CD4-positive, alpha-beta memory T cell (primary cell): ENCODE data around the gene EEPD1. TPM values are rescaled to one million over a fixed set of nuclear protein-coding genes. Genes with fewer than 3 reads are reported as not detected.
"Not testable (repeated sequence)": the region's sequence is repeated elsewhere in the genome, so short reads cannot be mapped to it uniquely, and the experiment has no call there.

Experiments
- CTCF ChIA-PET: fragments of 350-600 bp; sonication (Branson Sonifier 250); formaldehyde crosslinking; loops from one replicate; lab custom pipeline; 2021; ENCODE audit warnings: inconsistent platforms; ENCODE audit not compliant: partially characterized antibody; lab: Charles Lee
- POLR2A ChIA-PET: fragments of 350-600 bp; sonication (Branson Sonifier 250); formaldehyde crosslinking; loops from one replicate; lab custom pipeline; 2021; ENCODE audit not compliant: partially characterized antibody; lab: Charles Lee
- DNase-seq, 5 donors: peaks; one replicate each; pipeline versions ENCODE4 v3.0.0 to v3.0.0-alpha.2; 2020 to 2022; ENCODE audit warnings: mixed read lengths in 1 of 5
- H3K27ac ChIP-seq: one replicate; pipeline ENCODE4 v1.7.0; 2013; ENCODE audit warnings: low read depth, low read length
- H3K27me3 ChIP-seq: 2 replicates; pipeline ENCODE4 v1.7.0; 2013; ENCODE audit warnings: mild to moderate bottlenecking, low read length, moderate library complexity; ENCODE audit not compliant: insufficient read depth
- H3K36me3 ChIP-seq: 2 replicates; pipeline ENCODE4 v1.7.0; 2013; ENCODE audit warnings: mild to moderate bottlenecking, low read length, moderate library complexity; ENCODE audit not compliant: insufficient read depth
- H3K4me1 ChIP-seq: 2 replicates; pipeline ENCODE4 v1.7.0; 2013; ENCODE audit warnings: mild to moderate bottlenecking, low read length, moderate library complexity; ENCODE audit not compliant: insufficient read depth
- H3K4me3 ChIP-seq, 2 donors: one replicate each; pipeline ENCODE4 v1.7.0; 2013; ENCODE audit warnings: low read length in 2 of 2, mild to moderate bottlenecking in 1 of 2
- H3K9me3 ChIP-seq, 2 donors: one replicate each; pipeline ENCODE4 v1.7.0; 2013; ENCODE audit warnings: low read length in 2 of 2, control low read depth in 1 of 2; ENCODE audit not compliant: control insufficient read depth in 1 of 2
- H3K27ac Mint-ChIP-seq, 7 donors: one replicate each; pipeline ENCODE4 v1.8.0; 2020 to 2021; ENCODE audit warnings: mixed read lengths in 7 of 7, mild to moderate bottlenecking in 6 of 7, inconsistent platforms in 3 of 7, moderate library complexity in 3 of 7
- H3K27me3 Mint-ChIP-seq, 2 donors: one replicate each; pipeline ENCODE4 v1.8.0; 2020 to 2021; ENCODE audit warnings: mixed read lengths in 2 of 2
- H3K36me3 Mint-ChIP-seq, 2 donors: one replicate each; pipeline ENCODE4 v1.8.0; 2020 to 2021; ENCODE audit warnings: mixed read lengths in 2 of 2, inconsistent platforms in 1 of 2, mild to moderate bottlenecking in 1 of 2
- H3K4me1 Mint-ChIP-seq, 4 donors: one replicate each; pipeline ENCODE4 v1.8.0; 2020 to 2021; ENCODE audit warnings: mixed read lengths in 4 of 4, mild to moderate bottlenecking in 1 of 4
- H3K4me3 Mint-ChIP-seq, 8 donors: one replicate each; pipeline ENCODE4 v1.8.0; 2020 to 2021; ENCODE audit warnings: mixed read lengths in 8 of 8, mild to moderate bottlenecking in 7 of 8, moderate library complexity in 6 of 8, inconsistent platforms in 3 of 8
- H3K9me3 Mint-ChIP-seq, 8 donors: one replicate each; pipeline ENCODE4 v1.8.0; 2020 to 2021; ENCODE audit warnings: mixed read lengths in 8 of 8, mild to moderate bottlenecking in 5 of 8, inconsistent platforms in 3 of 8, moderate library complexity in 1 of 8
- intact Hi-C: fragments of 100-400 bp; cut with micrococcal nuclease; formaldehyde crosslinking; loops from one replicate; pipeline ENCODE4 v1.15.1; 2023
- polyA plus RNA-seq, 2 donors: library from polyadenylated mRNA; unstranded; fragments of 300-500 nt; fragmentation: Illumina TruSeq; gene quantifications; one replicate each; pipeline ENCODE4 v1.2.3, GENCODE V29; 2021
- total RNA-seq, 2 experiments: library from RNA; stranded (reverse); gene quantifications; one replicate each; pipeline ENCODE4 v1.2.3, GENCODE V29; 2021

Gene EEPD1
- total and polyA plus RNA-seq, 4 experiments from 2014 or later = 6.3 to 63.0 (median 25.2) TPM

DNA sequence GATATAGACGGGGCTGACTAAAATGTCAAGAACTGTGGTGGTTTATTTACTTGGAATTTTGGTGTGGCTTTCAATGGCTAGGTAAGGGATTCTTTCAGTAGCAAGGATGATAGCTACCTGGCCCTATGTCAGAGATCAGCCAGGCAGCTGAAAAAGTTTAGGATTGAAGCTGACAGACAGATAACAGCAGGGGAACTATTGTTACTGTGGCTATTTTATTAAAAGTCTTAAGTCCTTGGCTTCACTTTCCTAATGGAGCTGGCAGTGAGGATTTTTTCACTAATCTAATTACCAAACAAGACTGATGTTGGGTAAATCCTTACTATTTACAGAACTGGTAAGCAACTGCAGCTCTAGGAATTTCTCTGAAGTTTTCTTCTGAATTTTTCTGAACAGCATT is 164.2 kb downstream of the EEPD1 start:
- ChIA-PET CTCF (interaction anchor here (0.6 to 5.6 kb wide), 11 partner anchors 9 to 1524 kb away, joined by 3 to 56 read pairs (median 4); a partner anchor contains a TSS), POLR2A (no interaction called here)
- H3K4me1 Mint-ChIP-seq = peaks cover 2 to 6% (median 5%) of the 10 kb centered on the region in 4 donors
- peaks cover 2% of the 10 kb centered on the region for H3K4me1 ChIP-seq
- intact Hi-C loops = no loop called here
- no peaks in the 10 kb centered on the region for H3K9me3 Mint-ChIP-seq
- H3K27me3 ChIP-seq = no peaks in the 10 kb centered on the region
- H3K36me3 ChIP-seq = no peaks in the 10 kb centered on the region
- no peak overlapping the region for H3K4me3 ChIP-seq
- H3K9me3 ChIP-seq = no peaks in the 10 kb centered on the region
- H3K4me3 Mint-ChIP-seq = no peak overlapping the region
- H3K27ac ChIP-seq = no peak overlapping the region
- H3K27ac Mint-ChIP-seq = no peak overlapping the region
- DNase-seq = no peak
- no peaks in the 10 kb centered on the region for H3K36me3 Mint-ChIP-seq
- peaks cover 0 to 4% of the 10 kb centered on the region in 2 donors for H3K27me3 Mint-ChIP-seq

DNA sequence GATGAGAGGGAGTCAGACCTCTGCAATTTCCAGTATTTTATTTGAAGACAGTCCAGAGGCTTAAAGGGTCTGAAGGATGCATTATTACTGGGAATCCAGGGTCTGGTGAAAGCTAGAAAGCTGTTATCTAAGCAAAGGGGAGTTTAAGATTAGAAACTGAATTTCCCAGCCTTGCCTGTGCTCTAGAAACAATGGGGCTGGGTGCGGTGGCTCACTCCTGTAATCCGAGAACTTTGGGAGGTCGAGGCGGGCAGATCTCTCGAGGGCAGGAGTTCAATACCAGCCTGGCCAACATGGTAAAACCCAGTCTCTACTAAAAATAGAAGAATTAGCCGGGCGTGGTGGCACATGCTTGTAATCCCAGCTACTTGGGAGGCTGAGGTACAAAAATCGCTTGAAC is 165.1 kb downstream of the EEPD1 start:
- H3K27me3 ChIP-seq = no peaks in the 10 kb centered on the region
- intact Hi-C loops = loop anchor here (2.0 kb wide), 1 partner anchor 401 kb away; no protein-coding TSS in a partner anchor
- Mint-ChIP-seq H3K4me3 (no peak overlapping the region), H3K27ac (no peak overlapping the region), H3K9me3 (no peaks in the 10 kb centered on the region), H3K36me3 (no peaks in the 10 kb centered on the region), H3K4me1 (no peaks in the 10 kb centered on the region), H3K27me3 (peaks cover 0 to 6% of the 10 kb centered on the region in 2 donors)
- no peaks in the 10 kb centered on the region for H3K9me3 ChIP-seq
- no peak overlapping the region for H3K4me3 ChIP-seq
- H3K36me3 ChIP-seq = no peaks in the 10 kb centered on the region
- CTCF ChIA-PET = interaction anchor here (0.9 to 5.6 kb wide), 18 partner anchors 9 to 864 kb away, joined by 3 to 56 read pairs (median 6); a partner anchor contains a TSS
- POLR2A ChIA-PET = no interaction called here
- no peak for DNase-seq
- H3K4me1 ChIP-seq = no peaks in the 10 kb centered on the region
- H3K27ac ChIP-seq = no peak overlapping the region

DNA sequence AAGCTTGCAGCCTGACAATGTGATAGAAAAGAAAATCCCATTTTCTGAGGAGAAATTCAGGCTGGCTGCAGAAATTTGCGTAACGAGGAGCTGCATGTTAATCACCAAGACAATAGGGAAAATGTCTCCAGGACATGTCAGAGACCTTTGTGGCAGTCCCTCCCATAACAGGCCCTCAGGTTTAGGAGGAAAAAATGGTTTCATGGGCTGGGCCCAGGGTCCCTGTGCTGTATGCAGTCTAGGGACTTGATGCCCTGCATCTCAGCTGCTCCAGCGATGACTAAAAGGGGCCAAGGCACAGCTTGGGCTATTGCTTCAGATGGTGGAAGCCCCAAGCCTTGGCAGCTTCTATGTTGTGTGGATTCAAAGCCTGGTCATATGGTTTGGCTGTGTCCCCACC is 168.2 kb downstream of the EEPD1 start:
- H3K27ac ChIP-seq, intact Hi-C loops: not testable (repeated sequence)
- CTCF ChIA-PET = interaction anchor here (0.8 to 5.6 kb wide), 3 partner anchors 13 to 337 kb away, joined by 3 to 56 read pairs (median 3); no protein-coding TSS in a partner anchor

DNA sequence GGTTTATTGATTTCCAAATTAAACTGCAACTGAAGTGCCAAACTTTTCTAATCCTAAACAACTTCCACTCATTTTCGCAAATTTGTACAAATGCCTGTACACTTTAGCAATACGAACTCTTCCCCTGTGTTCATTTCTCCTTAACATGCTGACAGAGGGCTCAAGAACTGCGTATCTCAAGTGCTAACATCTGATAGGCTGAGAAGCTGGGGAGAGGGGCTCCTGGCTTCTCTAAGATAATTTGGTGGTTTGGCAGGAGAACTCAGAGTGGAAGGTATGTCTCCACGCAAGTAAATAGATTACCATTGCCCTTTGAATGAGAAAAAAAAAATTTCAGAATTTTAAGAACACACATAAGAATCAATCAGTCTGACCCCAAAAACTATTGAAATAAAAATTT is 183.3 kb downstream of the EEPD1 start:
- peaks cover 4 to 6% of the 10 kb centered on the region in 2 donors for H3K27me3 Mint-ChIP-seq
- intact Hi-C loops = no loop called here
- CTCF ChIA-PET = no interaction called here

More for the DNA sequence above, 168.2 kb downstream of the EEPD1 start:
- H3K9me3 ChIP-seq, DNase-seq, H3K4me3 ChIP-seq, POLR2A ChIA-PET, H3K27me3 ChIP-seq, H3K27me3 Mint-ChIP-seq, H3K4me3 Mint-ChIP-seq, H3K36me3 Mint-ChIP-seq, H3K9me3 Mint-ChIP-seq, H3K4me1 Mint-ChIP-seq, H3K27ac Mint-ChIP-seq, H3K36me3 ChIP-seq, H3K4me1 ChIP-seq: not testable (repeated sequence)

DNA sequence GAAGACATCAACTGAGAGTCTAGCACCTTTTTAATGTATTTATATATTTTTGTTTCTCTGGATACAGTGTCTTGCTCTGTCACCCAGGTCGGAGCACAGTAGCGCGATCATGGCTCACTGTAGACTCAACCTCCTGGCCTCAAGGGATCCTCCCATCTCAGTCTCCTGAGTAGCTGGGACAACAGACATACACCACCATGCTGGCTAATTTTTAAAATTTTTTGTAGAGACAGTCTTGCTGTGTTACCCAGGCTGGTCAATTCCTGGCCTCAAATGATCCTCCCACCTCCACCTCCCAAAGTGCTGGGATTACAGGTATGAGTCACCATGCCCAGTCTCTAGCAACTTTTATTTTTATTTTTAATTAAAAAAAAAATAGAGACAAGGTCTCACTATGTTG is 185.2 kb downstream of the EEPD1 start:
- H3K4me1 Mint-ChIP-seq = no peaks in the 10 kb centered on the region
- CTCF ChIA-PET = no interaction called here
- H3K27ac ChIP-seq = no peak overlapping the region
- H3K9me3 Mint-ChIP-seq = peaks cover 0 to 4% (median under 1%) of the 10 kb centered on the region in 8 donors
- DNase-seq = no peak
- no peaks in the 10 kb centered on the region for H3K36me3 ChIP-seq
- H3K27ac Mint-ChIP-seq = no peak overlapping the region
- H3K9me3 ChIP-seq = no peaks in the 10 kb centered on the region
- H3K4me3 Mint-ChIP-seq = no peak overlapping the region
- H3K4me3 ChIP-seq = no peak overlapping the region
- H3K36me3 Mint-ChIP-seq = peaks cover 0 to 6% of the 10 kb centered on the region in 2 donors
- POLR2A ChIA-PET = no interaction called here
- H3K27me3 Mint-ChIP-seq = peaks cover 4 to 8% of the 10 kb centered on the region in 2 donors
- H3K27me3 ChIP-seq = no peaks in the 10 kb centered on the region
- no peaks in the 10 kb centered on the region for H3K4me1 ChIP-seq
- intact Hi-C loops = no loop called here

More for the DNA sequence above, 183.3 kb downstream of the EEPD1 start:
- no peaks in the 10 kb centered on the region for H3K4me1 ChIP-seq
- no peak overlapping the region for H3K4me3 Mint-ChIP-seq
- no peak overlapping the region for H3K4me3 ChIP-seq
- H3K36me3 Mint-ChIP-seq = peaks cover 0 to 9% of the 10 kb centered on the region in 2 donors
- no peaks in the 10 kb centered on the region for H3K4me1 Mint-ChIP-seq
- H3K9me3 ChIP-seq = no peaks in the 10 kb centered on the region
- no peak overlapping the region for H3K27ac ChIP-seq
- H3K27me3 ChIP-seq = no peaks in the 10 kb centered on the region
- POLR2A ChIA-PET = no interaction called here
- no peak overlapping the region for H3K27ac Mint-ChIP-seq
- H3K36me3 ChIP-seq = no peaks in the 10 kb centered on the region
- H3K9me3 Mint-ChIP-seq = peaks cover 0 to 14% (median 9%) of the 10 kb centered on the region in 8 donors
- DNase-seq = no peak

DNA sequence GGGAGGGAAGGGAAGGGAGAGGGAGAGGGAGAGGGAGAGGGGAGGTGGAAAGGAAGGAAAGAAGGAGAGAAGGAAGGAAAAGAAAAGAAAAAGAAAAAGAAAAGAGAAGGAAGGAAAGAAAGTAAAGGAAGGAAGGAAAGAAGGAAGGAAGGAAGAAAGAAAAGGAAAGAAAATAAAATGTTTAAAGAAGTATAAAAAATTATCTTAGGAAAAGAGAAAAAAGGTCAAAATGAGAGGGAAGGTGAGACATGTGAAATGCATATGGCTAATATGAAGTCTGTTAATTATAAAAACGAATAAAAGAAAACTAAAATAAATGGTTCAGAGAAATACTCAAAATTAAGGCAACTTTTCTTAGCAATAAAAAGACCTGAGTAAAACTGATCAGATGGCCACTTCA is 190.5 kb downstream of the EEPD1 start:
- Mint-ChIP-seq H3K36me3 (no peaks in the 10 kb centered on the region), H3K27ac (no peak overlapping the region), H3K27me3 (peaks cover 7 to 8% of the 10 kb centered on the region in 2 donors), H3K9me3 (no peaks in the 10 kb centered on the region), H3K4me1 (no peaks in the 10 kb centered on the region), H3K4me3 (no peak overlapping the region)
- DNase-seq = no peak
- ChIA-PET CTCF (no interaction called here), POLR2A (no interaction called here)
- Histone ChIP-seq H3K36me3 (no peaks in the 10 kb centered on the region), H3K27me3 (no peaks in the 10 kb centered on the region), H3K4me1 (no peaks in the 10 kb centered on the region), H3K4me3 (no peak overlapping the region), H3K9me3 (no peaks in the 10 kb centered on the region), H3K27ac (no peak overlapping the region)
- intact Hi-C loops = no loop called here

DNA sequence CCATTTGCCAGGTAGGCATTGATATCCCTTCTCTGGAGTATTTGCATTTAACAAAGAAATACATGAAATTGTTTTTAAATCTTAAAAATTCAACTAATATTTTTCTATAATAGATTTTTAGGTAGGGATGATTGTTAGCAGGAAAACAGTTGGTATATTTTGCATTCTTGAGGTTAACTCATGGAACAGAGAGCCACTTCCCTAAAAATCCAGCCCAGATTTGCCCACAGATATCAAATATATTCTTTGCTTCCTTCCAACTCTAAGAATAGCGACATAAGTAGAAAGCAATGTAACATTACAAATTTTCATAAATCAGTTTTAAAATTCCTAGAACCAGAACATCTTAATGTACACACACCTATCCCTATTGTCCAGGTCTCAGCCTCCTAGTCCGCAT is 191.6 kb downstream of the EEPD1 start:
- POLR2A ChIA-PET = no interaction called here
- CTCF ChIA-PET = no interaction called here
- intact Hi-C loops = no loop called here
- Mint-ChIP-seq H3K4me3 (no peak overlapping the region), H3K4me1 (no peaks in the 10 kb centered on the region), H3K27me3 (peaks cover 7 to 8% of the 10 kb centered on the region in 2 donors), H3K9me3 (no peaks in the 10 kb centered on the region), H3K36me3 (no peaks in the 10 kb centered on the region), H3K27ac (no peak overlapping the region)
- H3K4me1 ChIP-seq = no peaks in the 10 kb centered on the region
- H3K9me3 ChIP-seq = no peaks in the 10 kb centered on the region
- no peaks in the 10 kb centered on the region for H3K36me3 ChIP-seq
- H3K27me3 ChIP-seq = no peaks in the 10 kb centered on the region
- no peak for DNase-seq
- no peak overlapping the region for H3K27ac ChIP-seq
- H3K4me3 ChIP-seq = no peak overlapping the region
